IPS DF 19.7 (cell line): ENCODE results near the gene CUL9.

Source experiments
- DNase-seq: peaks from one replicate; pipeline ENCODE4 v3.0.0-alpha.2; 2013; ENCODE audit warnings: low read depth, low spot score

CUL9 gene

GRCh38 chr6:43172104-43173007 lies 9.6 kb upstream of the CUL9 start:
- no peak for DNase-seq

GRCh38 chr6:43173591-43174262 lies 8.3 kb upstream of the CUL9 start:
- no peak for DNase-seq

GRCh38 chr6:43174263-43175112 lies 7.5 kb upstream of the CUL9 start:
- DNase-seq = peak; percentile 95

- DNase-seq = no peak
Observed at GRCh38 chr6:43175676-43176422, 6.1 kb upstream of the CUL9 start.

- no peak for DNase-seq
Observed at GRCh38 chr6:43176423-43176786, 5.6 kb upstream of the CUL9 start.

- DNase-seq = no peak
Observed at GRCh38 chr6:43178150-43178549, 3.8 kb upstream of the CUL9 start.

- DNase-seq = no peak
Observed at GRCh38 chr6:43178951-43179830, 2.8 kb upstream of the CUL9 start.

- DNase-seq = no peak
Observed at GRCh38 chr6:43180058-43180457, 1.9 kb upstream of the CUL9 start.

- no peak for DNase-seq
Observed at GRCh38 chr6:43180985-43181384, 1.0 kb upstream of the CUL9 start.

- no peak for DNase-seq
Observed at GRCh38 chr6:43181621-43181941, 415 bp upstream of the CUL9 start.

- no peak for DNase-seq
Observed at GRCh38 chr6:43183441-43183840, 1.4 kb downstream of the CUL9 start.

- no peak for DNase-seq
Observed at GRCh38 chr6:43184268-43184985, 2.4 kb downstream of the CUL9 start.

- no peak for DNase-seq
Observed at GRCh38 chr6:43185391-43185985, 3.5 kb downstream of the CUL9 start.

GRCh38 chr6:43186019-43186418 lies 4.0 kb downstream of the CUL9 start:
- no peak for DNase-seq

- no peak for DNase-seq
Observed at GRCh38 chr6:43186706-43187105, 4.7 kb downstream of the CUL9 start.

- DNase-seq = no peak
Observed at GRCh38 chr6:43187821-43188220, 5.8 kb downstream of the CUL9 start.

GRCh38 chr6:43188426-43188825 lies 6.4 kb downstream of the CUL9 start:
- no peak for DNase-seq

- DNase-seq = no peak
Observed at GRCh38 chr6:43189776-43190304, 7.8 kb downstream of the CUL9 start.

GRCh38 chr6:43192911-43193310 lies 10.9 kb downstream of the CUL9 start:
- no peak for DNase-seq
